HEK293 (cell line): ENCODE data around the gene SRL.

Experiments
- CTCF ChIA-PET: fragments of 350-600 bp; formaldehyde crosslinking; extraction: SDS; loops from one replicate; lab custom pipeline; 2021; ENCODE audit warnings: antibody characterized with exemption; lab: Yijun Ruan, JAX
- POLR2A ChIA-PET: fragments of 300-600 bp; formaldehyde crosslinking; extraction: SDS; loops from one replicate; lab custom pipeline; 2020; ENCODE audit warnings: antibody characterized with exemption, inconsistent platforms; lab: Yijun Ruan, JAX
- H3K27ac ChIP-seq: fragments of 200-500 bp; sonication (Bioruptor generic); 2 replicates; pipeline ENCODE4 v1.5.1; 2014; ENCODE audit warnings: low read depth, low read length, control low read depth, inconsistent platforms; ENCODE audit errors: extremely low read depth
- H3K36me3 ChIP-seq, 2 experiments: fragments of 200-500 bp in 1 of 2; sonication (Bioruptor generic) in 1 of 2; 1 replicate in 1 of 2; 2 replicates in 1 of 2; pipeline ENCODE4 v1.5.1; 2014 to 2017; ENCODE audit warnings: inconsistent platforms in 2 of 2, low read length in 2 of 2; ENCODE audit not compliant: control insufficient read depth in 2 of 2, insufficient read depth in 1 of 2
- H3K4me1 ChIP-seq: fragments of 200-500 bp; sonication (Bioruptor generic); 2 replicates; pipeline ENCODE4 v1.5.1; 2014; ENCODE audit warnings: mild to moderate bottlenecking, low read length, inconsistent platforms; ENCODE audit not compliant: control insufficient read depth, insufficient read depth
- H3K4me3 ChIP-seq: 2 replicates; pipeline ENCODE4 v1.5.1; 2011; ENCODE audit warnings: low read depth, mild to moderate bottlenecking, control low read depth, low read length, moderate library complexity
- H3K9me3 ChIP-seq: fragments of 200-500 bp; sonication (Bioruptor generic); 2 replicates; pipeline ENCODE4 v1.5.1; 2014; ENCODE audit warnings: low read depth, low read length, inconsistent platforms; ENCODE audit not compliant: control insufficient read depth, insufficient read depth
- GLI2 ChIP-seq: fragments of 450-650 bp; formaldehyde crosslinking; IDR thresholded peaks from 2 replicates; pipeline ENCODE4; 2017; ENCODE audit warnings: missing biosample characterization, missing genetic modification characterization, low read depth, borderline replicate concordance
- GLIS1 ChIP-seq: fragments of 450-650 bp; formaldehyde crosslinking; IDR thresholded peaks from 2 replicates; pipeline ENCODE4 v1.5.1; 2016; ENCODE audit warnings: missing biosample characterization, missing genetic modification characterization
- HOXC10 ChIP-seq: sonication (generic); formaldehyde crosslinking; IDR thresholded peaks from 2 replicates; pipeline ENCODE4 v1.8.1; 2023; ENCODE audit warnings: mild to moderate bottlenecking, missing genetic modification reagents
- KLF1 ChIP-seq: fragments of 450-650 bp; formaldehyde crosslinking; IDR thresholded peaks from 2 replicates; pipeline ENCODE4 v1.5.1; 2016; ENCODE audit warnings: missing biosample characterization, missing genetic modification characterization
- KLF7 ChIP-seq: fragments of 450-650 bp; formaldehyde crosslinking; IDR thresholded peaks from 2 replicates; pipeline ENCODE4 v1.5.1; 2016; ENCODE audit warnings: missing biosample characterization, missing genetic modification characterization, borderline replicate concordance
- OSR2 ChIP-seq: fragments of 450-650 bp; formaldehyde crosslinking; IDR thresholded peaks from 2 replicates; pipeline ENCODE4 v1.5.1; 2016; ENCODE audit warnings: missing biosample characterization, missing genetic modification characterization
- SP2 ChIP-seq: fragments of 450-650 bp; formaldehyde crosslinking; IDR thresholded peaks from 2 replicates; pipeline ENCODE4 v1.5.1; 2016; ENCODE audit warnings: missing biosample characterization, missing genetic modification characterization
- TRIM28 ChIP-seq: IDR thresholded peaks from 2 replicates; pipeline ENCODE4 v1.6.1; 2011; ENCODE audit warnings: low read length, control low read depth, borderline replicate concordance
- ZFP37 ChIP-seq: fragments of 450-650 bp; formaldehyde crosslinking; IDR thresholded peaks from 2 replicates; pipeline ENCODE4 v1.5.1; 2016; ENCODE audit warnings: missing biosample characterization, missing genetic modification characterization
- ZNF121 ChIP-seq: fragments of 450-650 bp; formaldehyde crosslinking; IDR thresholded peaks from 2 replicates; pipeline ENCODE4 v1.5.1; 2016; ENCODE audit warnings: missing biosample characterization, missing genetic modification characterization
- ZNF138 ChIP-seq: fragments of 450-650 bp; formaldehyde crosslinking; IDR thresholded peaks from 2 replicates; pipeline ENCODE4 v1.5.1; 2016; ENCODE audit warnings: missing biosample characterization, missing genetic modification characterization, borderline replicate concordance
- ZNF157 ChIP-seq: fragments of 450-650 bp; formaldehyde crosslinking; IDR thresholded peaks from 2 replicates; pipeline ENCODE4 v1.5.1; 2016; ENCODE audit warnings: missing biosample characterization, missing genetic modification characterization
- ZNF184 ChIP-seq: fragments of 450-650 bp; IDR thresholded peaks from 2 replicates; pipeline ENCODE4 v1.5.1; 2018; ENCODE audit warnings: missing biosample characterization, mild to moderate bottlenecking, missing genetic modification characterization
- ZNF19 ChIP-seq: fragments of 450-650 bp; formaldehyde crosslinking; IDR thresholded peaks from 2 replicates; pipeline ENCODE4; 2016; ENCODE audit warnings: missing biosample characterization, missing genetic modification characterization, low read depth
- ZNF280C ChIP-seq: fragments of 450-650 bp; formaldehyde crosslinking; IDR thresholded peaks from 2 replicates; pipeline ENCODE4 v1.5.1; 2016; ENCODE audit warnings: missing biosample characterization, missing genetic modification characterization
- ZNF366 ChIP-seq: fragments of 450-650 bp; formaldehyde crosslinking; conservative IDR thresholded peaks from 2 replicates; pipeline ENCODE4 v1.5.1; 2016; ENCODE audit warnings: missing biosample characterization, missing genetic modification characterization
- ZNF423 ChIP-seq: fragments of 450-650 bp; formaldehyde crosslinking; IDR thresholded peaks from 2 replicates; pipeline ENCODE4 v1.5.1; 2016; ENCODE audit warnings: missing biosample characterization, missing genetic modification characterization
- ZNF544 ChIP-seq: fragments of 450-650 bp; formaldehyde crosslinking; IDR thresholded peaks from 2 replicates; pipeline ENCODE4 v1.5.0; 2017; ENCODE audit warnings: missing biosample characterization, missing genetic modification characterization
- ZNF558 ChIP-seq: fragments of 450-650 bp; formaldehyde crosslinking; IDR thresholded peaks from 2 replicates; pipeline ENCODE4 v1.5.1; 2016; ENCODE audit warnings: missing biosample characterization, missing genetic modification characterization
- ZNF571 ChIP-seq: fragments of 450-650 bp; formaldehyde crosslinking; IDR thresholded peaks from 2 replicates; pipeline ENCODE4 v1.5.0; 2017; ENCODE audit warnings: missing biosample characterization, missing genetic modification characterization
- ZNF624 ChIP-seq: fragments of 450-650 bp; formaldehyde crosslinking; IDR thresholded peaks from 2 replicates; pipeline ENCODE4 v1.5.1; 2017; ENCODE audit warnings: missing biosample characterization, missing genetic modification characterization
- ZNF660 ChIP-seq: fragments of 450-650 bp; IDR thresholded peaks from 2 replicates; pipeline ENCODE4 v1.5.1; 2018; ENCODE audit warnings: missing biosample characterization, mild to moderate bottlenecking, missing genetic modification characterization
- ZNF664 ChIP-seq: fragments of 450-650 bp; formaldehyde crosslinking; IDR thresholded peaks from 2 replicates; pipeline ENCODE4 v1.5.1; 2016; ENCODE audit warnings: missing biosample characterization, missing genetic modification characterization
- ZNF785 ChIP-seq: fragments of 450-650 bp; formaldehyde crosslinking; IDR thresholded peaks from 2 replicates; pipeline ENCODE4 v1.5.1; 2016; ENCODE audit warnings: missing biosample characterization, missing genetic modification characterization
- ZSCAN16 ChIP-seq: fragments of 450-650 bp; formaldehyde crosslinking; IDR thresholded peaks from 2 replicates; pipeline ENCODE4 v1.5.1; 2016; ENCODE audit warnings: missing biosample characterization, missing genetic modification characterization

The SRL gene

GRCh38 chr16:4183237-4184037 lies 58.4 kb downstream of the SRL start (continued):
- peak; percentile 22; the same call in 1 of the 2 replicates for TF ChIP-seq KLF1
- no peak for TF ChIP-seq TRIM28
- TF ChIP-seq GLI2, result no peak
- TF ChIP-seq ZNF544, result no peak
- no peak for TF ChIP-seq ZNF138 (tag by site-specific recombination)
- no peak for TF ChIP-seq ZNF280C (tag by site-specific recombination)
- peak; percentile 64 for TF ChIP-seq OSR2 (tag by site-specific recombination)
- TF ChIP-seq SP2, result peak; percentile 61
- TF ChIP-seq ZNF121, result no peak
- no peak for TF ChIP-seq ZNF423
- no peak; the same call in 1 of the 2 replicates for TF ChIP-seq ZSCAN16 (tag by site-specific recombination)
- peak; percentile 91 for TF ChIP-seq ZFP37 (tag by site-specific recombination)

- Histone ChIP-seq H3K4me3 (peak overlapping the region; percentile 62), H3K4me1 (0 out of 2 replicates have a peak, but pooled peaks cover 2% of the 10 kb centered on the region), H3K36me3 (no peaks in the 10 kb centered on the region; a peak in 1 of 3 replicates), H3K27ac (peak overlapping the region; percentile 64; the same call in 1 of the 2 replicates), H3K9me3 (no peaks in the 10 kb centered on the region)
- TF ChIP-seq KLF7 (no peak), ZNF660 (tag by site-specific recombination) (0 out of 2 replicates have a peak, but pooled peaks have one; percentile 22), ZNF624 (tag by site-specific recombination) (no peak), HOXC10 (no peak), ZNF785 (tag by site-specific recombination) (no peak), GLI2 (no peak), ZNF19 (tag by site-specific recombination) (no peak), ZNF366 (tag by site-specific recombination) (peak; percentile 93), ZNF571 (tag by site-specific recombination) (no peak), ZNF558 (tag by site-specific recombination) (no peak), ZNF664 (no peak), ZNF157 (tag by site-specific recombination) (no peak), ZNF184 (tag by site-specific recombination) (no peak), GLIS1 (no peak)
- ChIA-PET CTCF (interaction anchor here (1.1 kb wide), 1 partner anchor 72 kb away, joined by 3 read pairs; no protein-coding TSS in a partner anchor), POLR2A (no interaction called here)
Observed at GRCh38 chr16:4182581-4183236, 59.2 kb downstream of the SRL start.
